GM23248 (cell line): ENCODE results near the gene C2CD2L. TPM values are rescaled to one million over a fixed set of nuclear protein-coding genes. Genes with fewer than 3 reads are reported as not detected.

ENCODE experiments used
- DNase-seq: peaks from one replicate; pipeline ENCODE4 v3.0.0-alpha.2; 2015
- H2AFZ ChIP-seq: fragments of 200-600 bp; sonication (generic); 2 replicates; pipeline ENCODE4 v1.6.1; 2016; ENCODE audit warnings: antibody characterized with exemption
- H3F3A ChIP-seq: fragments of 200-600 bp; sonication (generic); 2 replicates; pipeline ENCODE4 v1.6.1; 2016; ENCODE audit warnings: mild to moderate bottlenecking, antibody characterized with exemption, mixed run types; ENCODE audit not compliant: insufficient read depth
- H3K27ac ChIP-seq: fragments of 200-600 bp; sonication (generic); 2 replicates; pipeline ENCODE4 v1.5.1; 2016; ENCODE audit warnings: mild to moderate bottlenecking
- H3K27me3 ChIP-seq: fragments of 200-600 bp; sonication (generic); replicated peaks from 2 replicates; pipeline ENCODE4 v1.6.1; 2016; ENCODE audit warnings: mild to moderate bottlenecking; ENCODE audit not compliant: insufficient read depth
- H3K36me3 ChIP-seq: fragments of 200-600 bp; sonication (generic); 2 replicates; pipeline ENCODE4 v1.6.1; 2016; ENCODE audit warnings: low read depth, mild to moderate bottlenecking
- H3K4me1 ChIP-seq: fragments of 200-600 bp; sonication (generic); 2 replicates; pipeline ENCODE4 v1.6.1; 2016; ENCODE audit warnings: mild to moderate bottlenecking; ENCODE audit not compliant: insufficient read depth
- H3K4me2 ChIP-seq: fragments of 200-600 bp; sonication (generic); one replicate; pipeline ENCODE4 v1.6.1; 2016; ENCODE audit warnings: mild to moderate bottlenecking; ENCODE audit not compliant: unreplicated experiment
- H3K4me3 ChIP-seq: fragments of 200-600 bp; sonication (generic); 2 replicates; pipeline ENCODE4 v1.5.1; 2016; ENCODE audit warnings: mild to moderate bottlenecking
- H3K79me2 ChIP-seq: fragments of 200-600 bp; sonication (generic); 2 replicates; pipeline ENCODE4 v1.6.1; 2016; ENCODE audit warnings: mild to moderate bottlenecking; ENCODE audit not compliant: insufficient read depth
- H3K9ac ChIP-seq: fragments of 200-600 bp; sonication (generic); 2 replicates; pipeline ENCODE4 v1.6.1; 2016; ENCODE audit warnings: mild to moderate bottlenecking
- H3K9me2 ChIP-seq: fragments of 200-600 bp; sonication (generic); 2 replicates; pipeline ENCODE4 v1.6.1; 2016; ENCODE audit warnings: mixed run types, mild to moderate bottlenecking, moderate library complexity; ENCODE audit not compliant: insufficient read depth
- H3K9me3 ChIP-seq: fragments of 200-600 bp; sonication (generic); one replicate; pipeline ENCODE4 v1.6.1; 2017; ENCODE audit warnings: low read depth
- H4K20me1 ChIP-seq: fragments of 200-600 bp; sonication (generic); 2 replicates; pipeline ENCODE4 v1.6.0; 2016; ENCODE audit not compliant: insufficient read depth
- EZH2 ChIP-seq: fragments of 200-600 bp; sonication (generic); IDR thresholded peaks from 2 replicates; pipeline ENCODE4 v1.6.1; 2018; ENCODE audit warnings: antibody characterized with exemption, mild to moderate bottlenecking; ENCODE audit not compliant: insufficient read depth, poor library complexity, severe bottlenecking
- EZH2phosphoT487 ChIP-seq: fragments of 200-600 bp; sonication (generic); IDR thresholded peaks from 2 replicates; pipeline ENCODE4 v1.6.1; 2018; ENCODE audit warnings: antibody characterized with exemption, moderate library complexity, mild to moderate bottlenecking, low read depth; ENCODE audit not compliant: insufficient read depth
- WGBS, 2 experiments: methylation state at CpG; one replicate each; pipeline ENCODE4 v1.1.6; 2015 to 2017; ENCODE audit warnings: low lambda C conversion rate in 2 of 2, low coverage in 1 of 2; ENCODE audit errors: missing lambda C conversion rate in 2 of 2; 5-methylcytosine and 5-hydroxymethylcytosine counted together
- in situ Hi-C: fragments of 300-500 bp; cut with MboI; formaldehyde crosslinking; loops from 2 replicates; pipeline ENCODE4 v1.15.0; 2020
- polyA plus RNA-seq: library from polyadenylated mRNA; unstranded; fragments of >200 nt; fragmentation: Nextera tagmentation; extraction: Ambion mirVana; gene quantifications from 2 replicates; pipeline ENCODE4 v1.2.1, GENCODE V29; 2016
- total RNA-seq: library from RNA; depleted of rRNA; stranded (reverse); fragments of >200 nt; shearing (Covaris generic); gene quantifications from 2 replicates; pipeline ENCODE4 v1.2.3, GENCODE V29; 2014

The C2CD2L gene
- total and polyA plus RNA-seq, 2 experiments from 2014 or later: 2.6 to 4.1 TPM

DNA sequence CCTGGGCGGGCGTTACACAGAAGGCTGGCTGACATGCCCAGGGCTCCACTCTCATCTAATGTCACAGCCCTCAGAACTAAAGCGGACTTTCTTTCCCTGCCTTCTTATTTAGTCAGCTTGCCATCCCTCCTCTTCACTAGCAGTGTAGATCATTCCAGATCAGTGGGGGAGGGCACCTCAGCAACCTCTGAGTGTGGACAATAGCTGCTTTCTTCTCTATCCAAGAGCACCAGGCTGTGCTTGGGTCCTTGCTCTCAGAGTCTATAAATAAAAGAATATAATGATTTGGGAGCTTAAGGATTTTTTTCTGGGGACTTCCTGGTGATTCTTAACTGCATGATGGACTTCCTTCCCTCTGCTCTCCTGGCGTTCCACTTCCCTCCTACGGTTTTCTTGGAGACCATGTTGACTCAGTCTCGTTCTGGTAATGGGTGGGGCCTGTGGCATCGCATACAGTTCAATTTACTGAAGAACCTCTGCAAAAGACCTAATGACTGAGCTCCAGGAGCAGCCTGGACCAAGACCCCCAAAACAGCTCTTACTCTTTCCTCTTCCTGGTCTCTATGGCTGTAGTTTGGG, 25.4 kb upstream of the C2CD2L start:
- peaks cover 13% of the 10 kb centered on the region; the same call in 1 of the 2 replicates for H3F3A ChIP-seq
- DNase-seq: peak; percentile 29
- H3K27me3 ChIP-seq: no peaks in the 10 kb centered on the region
- no peak overlapping the region for H3K4me3 ChIP-seq
- H3K36me3 ChIP-seq: peaks cover 9% of the 10 kb centered on the region; the same call in 1 of the 2 replicates
- in situ Hi-C loops: no loop called here
- H3K9me2 ChIP-seq: no peaks in the 10 kb centered on the region
- H4K20me1 ChIP-seq: no peaks in the 10 kb centered on the region
- H3K9me3 ChIP-seq: no peaks in the 10 kb centered on the region
- peaks cover 10% of the 10 kb centered on the region for H3K4me1 ChIP-seq
- H3K27ac ChIP-seq: no peak overlapping the region
- no peak overlapping the region for H3K4me2 ChIP-seq
- H2AFZ ChIP-seq: no peak overlapping the region
- H3K9ac ChIP-seq: no peak overlapping the region
- no peak for TF ChIP-seq EZH2
- no peak for TF ChIP-seq EZH2phosphoT487
- 57 to 72% methylated on average over 5 to 7 of the region's 7 CpGs for WGBS, 2 experiments
- H3K79me2 ChIP-seq: peaks cover 14% of the 10 kb centered on the region

GRCh38 chr11:119084663-119085436, 22.3 kb upstream of the C2CD2L start, which contains the start of gene HMBS:
Gene HMBS (plus strand): TSS chr11:119084881. CDS start chr11:119085034, 153 bp downstream.
- 0% methylated on average over 42 to 45 of the region's 45 CpGs for WGBS, 2 experiments
- H3K4me3 ChIP-seq: peak within 1 kb of the TSS; percentile 99
- peak within 1 kb of the TSS; percentile 94 for H2AFZ ChIP-seq
- TF ChIP-seq EZH2: no peak
- no peak for TF ChIP-seq EZH2phosphoT487
- H3K36me3 ChIP-seq: no peaks in the 10 kb centered on the region
- no peaks in the 10 kb centered on the region for H3K27me3 ChIP-seq
- peaks cover 10% of the 10 kb centered on the region for H3K4me1 ChIP-seq
- H3K79me2 ChIP-seq: peaks cover 29% of the 10 kb centered on the region
- in situ Hi-C loops: no loop called here
- H3K27ac ChIP-seq: peak within 1 kb of the TSS; percentile 88
- H3K9ac ChIP-seq: peak within 1 kb of the TSS; percentile 88
- no peaks in the 10 kb centered on the region for H3K9me2 ChIP-seq
- H3K9me3 ChIP-seq: no peaks in the 10 kb centered on the region
- H3F3A ChIP-seq: peaks cover 13% of the 10 kb centered on the region; the same call in 1 of the 2 replicates
- peak within 1 kb of the TSS; percentile 93 for H3K4me2 ChIP-seq
- peak; percentile 97 for DNase-seq
- no peaks in the 10 kb centered on the region for H4K20me1 ChIP-seq

- Histone ChIP-seq H3K36me3 (no peaks in the 10 kb centered on the region), H3F3A (peaks cover 13% of the 10 kb centered on the region; the same call in 1 of the 2 replicates), H3K27ac (peak overlapping the region; percentile 88), H3K9ac (peak overlapping the region; percentile 88), H3K9me3 (no peaks in the 10 kb centered on the region), H3K79me2 (peaks cover 29% of the 10 kb centered on the region), H2AFZ (peak overlapping the region; percentile 94), H3K4me2 (peak overlapping the region; percentile 93), H3K4me3 (peak overlapping the region; percentile 99), H3K9me2 (no peaks in the 10 kb centered on the region), H4K20me1 (no peaks in the 10 kb centered on the region), H3K4me1 (peaks cover 10% of the 10 kb centered on the region), H3K27me3 (no peaks in the 10 kb centered on the region)
- DNase-seq: peak; percentile 67
- TF ChIP-seq EZH2phosphoT487 (no peak), EZH2 (no peak)
- WGBS, 2 experiments: 2 to 3% methylated on average over 12 to 13 of the region's 13 CpGs
- in situ Hi-C loops: no loop called here
Observed at GRCh38 chr11:119085437-119085847, 21.7 kb upstream of the C2CD2L start.

DNA sequence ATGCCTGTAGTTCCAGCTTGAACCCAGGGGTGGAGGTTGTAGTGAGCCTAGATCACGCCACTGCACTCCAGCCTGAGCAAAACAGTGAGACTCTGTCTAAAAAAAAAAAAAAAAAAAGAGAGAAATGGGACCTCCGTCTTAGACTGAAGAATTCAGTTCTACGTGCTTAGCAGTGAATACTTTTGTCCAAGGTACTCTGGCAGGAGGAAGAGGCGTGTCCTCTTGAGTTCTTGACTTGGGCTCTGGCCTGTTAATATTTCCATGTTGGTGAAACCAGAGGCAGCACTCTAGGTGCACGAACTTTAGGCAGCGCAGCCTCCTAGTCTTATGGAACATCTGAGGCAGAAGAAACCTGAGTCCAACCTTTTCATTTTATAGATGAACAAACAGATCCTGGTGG, 20.0 kb upstream of the C2CD2L start:
- WGBS, 2 experiments: 95 to 97% methylated on average over 6 of the region's 6 CpGs
- Histone ChIP-seq H3K4me2 (no peak overlapping the region), H3K27me3 (no peaks in the 10 kb centered on the region), H3K9me2 (no peaks in the 10 kb centered on the region), H3K27ac (no peak overlapping the region), H3K9me3 (no peaks in the 10 kb centered on the region), H3K4me1 (peaks cover 10% of the 10 kb centered on the region), H3K4me3 (no peak overlapping the region), H4K20me1 (no peaks in the 10 kb centered on the region), H3K9ac (no peak overlapping the region), H3K36me3 (no peaks in the 10 kb centered on the region), H3F3A (peaks cover 25% of the 10 kb centered on the region), H3K79me2 (peaks cover 38% of the 10 kb centered on the region), H2AFZ (no peak overlapping the region)
- TF ChIP-seq EZH2 (no peak), EZH2phosphoT487 (no peak)
- no peak for DNase-seq
- in situ Hi-C loops: no loop called here
